A673 (cell line): ENCODE results near the gene MUS81. TPM values are rescaled to one million over a fixed set of nuclear protein-coding genes. Genes with fewer than 3 reads are reported as not detected.
A peak's percentile ranks its signal among the peaks of the same experiment; 100 is the strongest.
"Not testable (repeated sequence)": the region's sequence is repeated elsewhere in the genome, so short reads cannot be mapped to it uniquely, and the experiment has no call there.

Source experiments
- BruUV-seq: library from RNA; stranded (reverse); fragments of 400-500 nt; replicated peaks from 2 replicates; lab custom pipeline; 2021; lab: Mats Ljungman, UMichigan
- CTCF ChIA-PET: fragments of 300-600 bp; sonication (Branson Sonifier 250); formaldehyde crosslinking; loops from one replicate; lab custom pipeline; 2022; ENCODE audit warnings: antibody characterized with exemption; lab: Charles Lee
- POLR2A ChIA-PET: fragments of 300-600 bp; sonication (Branson Sonifier 250); formaldehyde crosslinking; loops from one replicate; lab custom pipeline; 2022; ENCODE audit warnings: antibody characterized with exemption; ENCODE audit not compliant: low non-redundant PET; lab: Charles Lee
- DNase-seq: peaks from one replicate; pipeline ENCODE4 v3.0.0-alpha.2; 2015; ENCODE audit warnings: low spot score
- H3K27ac ChIP-seq: fragments of 200-600 bp; sonication (generic); 2 replicates; pipeline ENCODE4 v1.5.1; 2016; ENCODE audit warnings: mixed run types, low read depth, mild to moderate bottlenecking, mixed read lengths, antibody characterized with exemption, low read length; ENCODE audit not compliant: poor library complexity, severe bottlenecking
- H3K27me3 ChIP-seq: fragments of 200-600 bp; sonication (generic); replicated peaks from 2 replicates; pipeline ENCODE4 v1.6.1; 2017; ENCODE audit warnings: mixed run types, low read depth, mild to moderate bottlenecking, mixed read lengths, antibody characterized with exemption, low read length; ENCODE audit not compliant: insufficient read depth, poor library complexity
- H3K36me3 ChIP-seq: fragments of 200-600 bp; sonication (generic); 2 replicates; pipeline ENCODE4 v1.6.1; 2016; ENCODE audit warnings: mixed run types, mild to moderate bottlenecking, mixed read lengths, antibody characterized with exemption, low read length; ENCODE audit not compliant: insufficient read depth, poor library complexity, severe bottlenecking
- H3K4me1 ChIP-seq: fragments of 200-600 bp; sonication (generic); 2 replicates; pipeline ENCODE4 v1.6.1; 2017; ENCODE audit warnings: mixed run types, mild to moderate bottlenecking, mixed read lengths, antibody characterized with exemption, low read length; ENCODE audit not compliant: insufficient read depth, poor library complexity, severe bottlenecking
- H3K4me3 ChIP-seq: fragments of 200-600 bp; sonication (generic); 2 replicates; pipeline ENCODE4 v1.5.1; 2016; ENCODE audit warnings: low read depth, mixed run types, mild to moderate bottlenecking, mixed read lengths, low read length; ENCODE audit not compliant: poor library complexity, severe bottlenecking
- H3K9me3 ChIP-seq: fragments of 200-600 bp; sonication (generic); 2 replicates; pipeline ENCODE4 v1.6.1; 2016; ENCODE audit warnings: mixed run types, low read depth, mild to moderate bottlenecking, mixed read lengths, antibody characterized with exemption, low read length; ENCODE audit not compliant: poor library complexity, severe bottlenecking
- CTCF ChIP-seq: fragments of 300-800, 200-600 bp; sonication (generic); conservative IDR thresholded peaks from 2 replicates; pipeline ENCODE4 v1.5.1; 2017; ENCODE audit warnings: low read depth, mild to moderate bottlenecking, antibody characterized with exemption, low read length, moderate library complexity, mixed read lengths
- EZH2 ChIP-seq: fragments of 200-600 bp; sonication (generic); IDR thresholded peaks from 2 replicates; pipeline ENCODE4 v1.6.1; 2017; ENCODE audit warnings: borderline replicate concordance, low read depth, mild to moderate bottlenecking, mixed read lengths, antibody characterized with exemption, low read length; ENCODE audit not compliant: poor library complexity, severe bottlenecking
- intact Hi-C: fragments of 100-400 bp; cut with micrococcal nuclease; formaldehyde crosslinking; loops from one replicate; pipeline ENCODE4 v1.10.0; 2022; ENCODE audit not compliant: unreplicated experiment
- total RNA-seq: library from RNA; stranded (reverse); gene quantifications from 2 replicates; pipeline ENCODE4 v1.2.3, GENCODE V29; 2021

The MUS81 gene
- total RNA-seq, 1 experiment from 2014 or later, result 77.4 TPM

DNA sequence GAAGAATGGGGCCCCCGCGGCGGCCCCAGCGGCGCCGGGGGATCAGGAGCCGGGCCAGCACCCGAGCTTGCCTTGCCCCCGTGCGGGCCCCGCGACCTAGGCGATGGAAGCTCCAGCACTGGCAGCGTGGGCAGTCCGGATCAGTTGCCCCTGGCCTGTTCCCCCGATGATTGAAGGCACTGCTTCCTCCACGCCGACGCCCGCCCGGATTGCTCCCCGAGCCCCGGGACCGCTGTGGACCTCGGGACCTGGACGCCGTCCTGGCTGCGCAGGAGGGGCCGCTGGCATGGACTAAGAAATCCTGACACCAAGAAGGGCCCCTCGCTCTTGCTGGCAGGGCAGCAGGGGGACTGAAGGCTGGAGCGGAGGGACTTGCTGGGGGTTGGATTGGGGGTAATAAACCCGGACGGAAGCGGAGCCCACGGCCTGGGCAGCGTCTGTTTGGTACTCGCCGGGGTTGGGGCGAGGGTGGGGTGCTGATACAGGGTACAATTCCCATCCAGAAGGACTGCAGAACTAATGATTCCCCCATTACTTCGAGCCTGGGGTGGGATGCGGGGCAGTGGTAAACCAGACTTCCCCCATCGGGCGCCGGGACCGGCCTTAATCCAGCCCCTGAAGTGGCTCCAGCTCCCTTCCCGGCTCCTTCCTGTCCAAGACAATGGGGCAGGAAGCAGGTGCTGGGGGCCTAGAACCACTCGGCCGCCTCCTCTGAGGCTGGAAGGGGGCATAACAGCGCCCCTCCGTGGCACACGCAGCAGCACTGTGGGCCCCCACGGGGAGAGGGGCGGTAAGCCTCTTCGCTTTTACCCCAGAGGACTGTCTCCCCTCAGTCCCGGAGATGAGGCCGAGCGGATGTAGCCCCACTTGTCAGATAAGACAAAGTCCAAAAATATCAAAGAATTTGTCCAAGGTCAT is 31.2 kb downstream of the MUS81 start:
- H3K4me3 ChIP-seq, result peak overlapping the region; percentile 87
- peaks cover 45% of the 10 kb centered on the region for H3K4me1 ChIP-seq
- peaks cover 8% of the 10 kb centered on the region for H3K36me3 ChIP-seq
- no peaks in the 10 kb centered on the region for H3K9me3 ChIP-seq
- TSS peak; percentile 67 for BruUV-seq
- H3K27ac ChIP-seq, result peak overlapping the region; percentile 88
- TF ChIP-seq EZH2, result no peak
- peak; percentile 57 for TF ChIP-seq CTCF
- ChIA-PET POLR2A (interaction anchor here (2.2 kb wide), 1 partner anchor 32 kb away, joined by 6 read pairs; the partner anchor contains the start of gene MUS81), CTCF (interaction anchor here (0.9 to 1.9 kb wide), 4 partner anchors 7 to 160 kb away, joined by 3 to 8 read pairs (median 4); partner anchors contain the start of gene MUS81)
- intact Hi-C loops, result no loop called here
- H3K27me3 ChIP-seq, result no peaks in the 10 kb centered on the region
- DNase-seq, result peak; percentile 66

- H3K9me3 ChIP-seq, BruUV-seq, H3K27me3 ChIP-seq, H3K36me3 ChIP-seq, DNase-seq, intact Hi-C loops: not testable (repeated sequence)
- peak overlapping the region; percentile 87 for H3K4me3 ChIP-seq
- H3K27ac ChIP-seq, result peak overlapping the region; percentile 88
- peaks cover 44% of the 10 kb centered on the region for H3K4me1 ChIP-seq
- POLR2A ChIA-PET, result interaction anchor here (0.7 kb wide), 1 partner anchor 229 kb away, joined by 3 read pairs; no protein-coding TSS in a partner anchor
- CTCF ChIA-PET, result interaction anchor here (1.1 kb wide), 1 partner anchor 32 kb away, joined by 3 read pairs; no protein-coding TSS in a partner anchor
These were observed 31.9 kb downstream of the MUS81 start for GRCh38 chr11:65892137-65892540.

- peaks cover 38% of the 10 kb centered on the region for H3K4me1 ChIP-seq
These were observed 32.6 kb downstream of the MUS81 start for GRCh38 chr11:65892661-65893317.

More at GRCh38 chr11:65892661-65893317, 32.6 kb downstream of the MUS81 start:
- POLR2A ChIA-PET, result interaction anchor here (0.6 to 0.7 kb wide), 3 partner anchors 14 to 229 kb away, joined by 3 to 21 read pairs (median 3); no protein-coding TSS in a partner anchor
- BruUV-seq, result no TSS peak
- Histone ChIP-seq H3K27ac (peak overlapping the region; percentile 88), H3K36me3 (no peaks in the 10 kb centered on the region), H3K9me3 (no peaks in the 10 kb centered on the region), H3K27me3 (no peaks in the 10 kb centered on the region), H3K4me3 (peak overlapping the region; percentile 87)
- DNase-seq, result no peak
- intact Hi-C loops, result no loop called here
- TF ChIP-seq CTCF, result no peak
- CTCF ChIA-PET, result interaction anchor here (1.1 kb wide), 1 partner anchor 33 kb away, joined by 3 read pairs; no protein-coding TSS in a partner anchor
